Measurements from ENCODE around the gene EIF2B5.
"Not testable (repeated sequence)": the region's sequence is repeated elsewhere in the genome, so short reads cannot be mapped to it uniquely, and the experiment has no call there.

EIF2B5 gene

GRCh38 chr3:184135149-184135910 lies at the start of gene EIF2B5:
TSS of gene EIF2B5 (plus strand) at chr3:184135358. CDS start at chr3:184135386, 28 bp downstream.
- DNase-seq = peak; percentile 88

- DNase-seq = no peak
Measured at GRCh38 chr3:184085389-184085852, 49.7 kb upstream of the EIF2B5 start.

- no peak for DNase-seq
Measured at GRCh38 chr3:184092199-184092598, 43.0 kb upstream of the EIF2B5 start.

- no peak for DNase-seq
Measured at GRCh38 chr3:184096811-184097383, 38.3 kb upstream of the EIF2B5 start, which contains the start of gene HTR3E. TSS of gene HTR3E (plus strand) at chr3:184097064. CDS start at chr3:184097530, 466 bp downstream.

- DNase-seq = no peak
Measured at GRCh38 chr3:184097556-184097955, 37.6 kb upstream of the EIF2B5 start.

DNA sequence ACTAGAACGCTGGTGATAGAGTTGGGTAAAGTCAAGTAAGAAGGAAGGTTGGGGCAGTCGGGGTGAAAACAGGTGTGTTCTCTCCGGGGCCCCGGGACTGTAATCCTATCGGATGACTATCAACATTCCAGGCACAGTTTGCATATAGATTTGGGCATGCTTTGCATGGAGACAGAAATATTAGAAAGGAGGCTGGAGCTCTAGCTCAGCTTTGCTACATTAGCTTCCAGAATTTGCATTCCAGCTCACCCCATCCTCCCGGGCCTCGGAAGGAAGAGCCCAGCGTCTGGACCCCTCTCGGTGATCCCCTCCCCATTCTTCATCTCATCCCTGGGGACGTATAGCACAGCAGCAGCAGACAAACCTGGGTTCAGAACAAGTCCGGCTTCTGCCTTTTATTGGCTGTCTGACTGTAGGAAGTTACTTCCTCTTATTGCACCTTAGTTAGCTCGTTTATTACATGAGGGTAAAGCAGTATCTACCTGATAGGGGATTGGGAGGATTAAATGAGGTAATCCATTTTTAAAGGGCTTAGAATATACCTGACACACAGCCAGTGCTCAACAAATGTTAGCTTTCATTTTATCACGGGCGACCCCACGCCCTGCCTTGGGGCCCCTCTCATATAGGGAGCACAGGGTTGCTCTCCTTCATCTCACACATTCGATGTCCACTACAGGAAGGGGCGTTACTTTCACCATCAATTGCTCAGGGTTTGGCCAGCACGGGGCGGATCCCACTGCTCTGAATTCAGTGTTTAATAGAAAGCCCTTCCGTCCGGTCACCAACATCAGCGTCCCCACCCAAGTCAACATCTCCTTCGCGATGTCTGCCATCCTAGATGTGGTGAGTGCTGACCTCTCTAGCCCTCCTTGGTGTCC lies 35.1 kb upstream of the EIF2B5 start:
- DNase-seq = no peak

GRCh38 chr3:184110316-184110725 lies 24.8 kb upstream of the EIF2B5 start:
- no peak for DNase-seq

GRCh38 chr3:184116017-184116416 lies 19.1 kb upstream of the EIF2B5 start:
- DNase-seq = no peak

GRCh38 chr3:184117636-184118035 lies 17.5 kb upstream of the EIF2B5 start:
- no peak for DNase-seq

DNA sequence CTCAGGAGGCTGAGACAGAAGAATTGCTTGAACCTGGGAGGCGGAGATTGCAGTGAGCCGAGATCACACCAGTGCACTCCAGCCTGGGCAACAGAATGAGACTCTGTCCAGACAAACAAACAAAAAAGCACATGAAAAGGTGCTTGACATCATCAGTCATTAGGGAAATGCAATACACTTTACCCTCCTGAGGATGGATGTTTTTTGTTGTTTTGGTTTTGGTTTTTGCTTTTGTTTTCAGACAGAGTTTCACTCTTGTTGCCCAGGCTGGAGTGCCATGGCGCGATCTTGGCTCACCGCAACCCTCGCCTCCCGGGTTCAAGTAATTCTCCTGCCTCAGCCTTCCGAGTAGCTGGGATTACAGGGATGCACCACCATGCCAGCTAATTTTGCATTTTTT lies 14.1 kb upstream of the EIF2B5 start:
- not testable (repeated sequence) for DNase-seq

DNA sequence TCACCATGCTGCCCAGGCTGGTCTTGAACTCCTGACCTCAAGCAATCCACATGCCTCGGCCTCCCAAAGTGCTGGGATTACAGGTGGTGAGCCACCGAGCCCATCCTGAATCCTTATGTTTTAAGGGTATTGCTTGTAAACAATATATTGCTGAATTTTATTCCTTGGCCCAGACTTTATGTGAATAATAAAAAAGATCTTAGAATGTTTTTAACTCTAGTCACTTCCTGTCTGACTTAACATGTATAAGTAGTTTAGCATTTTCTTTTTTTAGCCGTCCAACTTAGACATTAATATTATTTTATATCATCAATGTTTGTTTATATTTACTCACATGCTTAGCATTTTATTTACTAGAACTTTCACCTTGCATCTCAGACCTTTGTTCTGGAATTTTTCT lies 9.2 kb upstream of the EIF2B5 start:
- no peak for DNase-seq

DNA sequence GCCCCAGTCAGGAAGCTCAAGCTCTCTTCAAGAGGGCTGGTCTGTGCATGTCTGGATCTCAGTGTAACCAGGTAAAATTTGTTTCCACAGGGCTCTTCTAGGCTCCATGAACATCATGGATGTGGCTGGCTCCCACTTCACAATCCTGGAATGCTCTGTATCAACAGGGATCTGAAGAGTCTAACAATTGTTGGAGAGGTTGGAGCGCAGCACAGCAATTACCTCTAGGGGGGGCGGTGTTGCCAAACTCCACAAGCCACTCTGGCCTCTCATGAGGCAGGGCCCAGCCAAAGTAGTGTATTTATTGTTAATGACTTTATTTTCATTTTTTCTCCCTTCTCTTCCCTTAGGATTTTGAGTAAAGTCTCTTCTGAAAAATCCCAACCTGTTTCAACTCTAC lies 6.1 kb upstream of the EIF2B5 start:
- DNase-seq = no peak

DNA sequence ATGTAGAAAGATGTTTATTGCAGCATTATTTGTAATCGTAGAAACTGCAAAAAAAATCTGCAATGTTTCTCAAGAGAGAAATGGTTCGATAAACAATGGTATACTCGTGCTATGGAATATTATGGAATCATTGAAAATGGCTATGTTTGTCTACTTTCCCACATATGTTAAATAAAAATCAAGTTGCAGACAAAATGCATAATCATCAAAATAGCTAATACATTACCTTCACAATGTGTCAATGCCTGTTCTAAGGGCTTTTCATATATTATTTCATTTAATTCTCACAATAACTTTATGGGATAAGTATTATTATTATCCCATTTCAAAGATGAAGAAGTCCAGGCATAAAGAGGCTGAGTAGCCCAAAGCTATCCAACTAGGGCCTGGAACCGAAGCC lies 2.2 kb upstream of the EIF2B5 start:
- no peak for DNase-seq

DNA sequence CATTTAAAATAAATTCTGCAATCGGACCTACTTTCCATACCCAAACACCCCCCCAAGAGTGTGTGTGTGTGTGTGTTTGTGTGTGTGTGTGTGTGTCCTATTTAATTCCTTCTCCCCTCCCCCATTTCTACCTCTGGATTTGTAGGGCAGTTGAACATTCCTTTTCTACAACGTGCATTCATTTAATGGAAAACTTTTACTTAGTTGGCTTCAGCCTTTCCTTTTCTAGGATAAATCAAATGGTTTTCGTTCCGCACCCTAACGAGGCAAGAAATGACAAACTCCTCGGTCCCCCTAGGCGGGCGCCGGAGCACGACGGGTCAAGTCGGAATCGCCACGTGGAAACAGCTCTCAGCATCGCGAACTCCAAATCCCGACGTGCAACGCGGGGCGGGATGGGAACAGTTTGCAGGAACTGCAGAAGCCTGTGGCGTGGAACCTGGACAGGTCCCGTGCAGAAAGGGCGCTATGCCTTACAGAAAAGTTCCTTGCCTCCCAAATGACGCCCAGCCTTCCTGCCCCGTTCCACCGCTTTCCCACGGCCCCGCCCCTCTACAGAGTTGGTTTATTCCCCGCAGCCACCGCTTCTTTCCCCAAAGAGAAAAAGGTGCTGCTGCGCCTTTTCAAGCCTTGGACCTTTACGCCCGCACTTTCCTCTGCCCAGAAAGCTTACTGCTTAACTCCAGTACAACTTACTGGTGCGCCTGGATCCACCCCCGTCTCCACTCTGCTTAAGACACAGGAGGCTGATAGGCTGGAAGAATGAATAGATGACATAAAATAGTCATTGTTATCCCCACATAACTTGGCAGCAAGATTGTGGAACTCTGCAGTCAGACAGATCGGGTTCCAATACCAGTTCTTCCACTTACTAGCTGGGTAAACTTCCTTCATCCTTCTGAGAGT lies 1.1 kb upstream of the EIF2B5 start:
- DNase-seq = peak; percentile 63

DNA sequence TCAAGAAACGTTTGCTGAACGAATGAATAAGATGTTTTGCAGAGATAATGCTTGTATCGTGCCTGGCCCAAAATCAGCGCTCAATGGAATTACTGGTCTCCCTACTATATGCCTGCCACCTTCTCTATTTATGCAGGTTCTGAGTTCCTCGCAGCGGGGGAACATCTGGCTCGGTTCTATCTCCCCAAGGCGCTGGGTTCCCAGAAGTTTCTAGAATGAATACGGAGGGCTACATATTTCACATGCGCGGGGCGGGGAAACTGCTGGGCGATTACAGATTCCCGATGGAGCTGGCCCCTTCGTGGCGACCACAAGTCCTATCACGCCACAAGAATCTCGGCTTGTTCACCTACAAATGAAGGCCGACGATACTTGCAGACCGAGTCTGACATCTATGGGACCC lies 411 bp upstream of the EIF2B5 start:
- no peak for DNase-seq

DNA sequence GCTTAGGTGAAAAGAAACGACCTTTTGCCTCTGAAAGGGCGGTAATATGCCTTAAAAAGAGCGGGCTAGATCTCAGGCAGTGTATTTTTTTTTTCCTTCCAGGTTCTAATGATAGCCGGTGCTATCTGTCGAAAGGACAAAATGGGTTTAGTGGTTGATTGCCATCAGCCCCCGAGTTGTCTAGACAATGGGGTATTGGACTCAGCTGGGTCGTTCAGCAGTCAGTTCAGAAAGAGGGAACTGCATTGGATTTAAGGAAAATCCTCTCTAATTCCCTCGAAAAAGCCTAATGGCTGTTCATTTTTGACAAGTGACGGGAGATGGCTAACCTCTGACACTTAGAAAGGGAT lies 728 bp downstream of the EIF2B5 start:
- DNase-seq = no peak

GRCh38 chr3:184140436-184140835 lies 5.3 kb downstream of the EIF2B5 start:
- DNase-seq = no peak

- no peak for DNase-seq
Measured at GRCh38 chr3:184142199-184142598, 7.0 kb downstream of the EIF2B5 start.

- no peak for DNase-seq
Measured at GRCh38 chr3:184143327-184143726, 8.2 kb downstream of the EIF2B5 start.

- DNase-seq = no peak
Measured at GRCh38 chr3:184144505-184144904, 9.3 kb downstream of the EIF2B5 start.

GRCh38 chr3:184145111-184145524 lies 10.0 kb downstream of the EIF2B5 start:
- DNase-seq = no peak

DNA sequence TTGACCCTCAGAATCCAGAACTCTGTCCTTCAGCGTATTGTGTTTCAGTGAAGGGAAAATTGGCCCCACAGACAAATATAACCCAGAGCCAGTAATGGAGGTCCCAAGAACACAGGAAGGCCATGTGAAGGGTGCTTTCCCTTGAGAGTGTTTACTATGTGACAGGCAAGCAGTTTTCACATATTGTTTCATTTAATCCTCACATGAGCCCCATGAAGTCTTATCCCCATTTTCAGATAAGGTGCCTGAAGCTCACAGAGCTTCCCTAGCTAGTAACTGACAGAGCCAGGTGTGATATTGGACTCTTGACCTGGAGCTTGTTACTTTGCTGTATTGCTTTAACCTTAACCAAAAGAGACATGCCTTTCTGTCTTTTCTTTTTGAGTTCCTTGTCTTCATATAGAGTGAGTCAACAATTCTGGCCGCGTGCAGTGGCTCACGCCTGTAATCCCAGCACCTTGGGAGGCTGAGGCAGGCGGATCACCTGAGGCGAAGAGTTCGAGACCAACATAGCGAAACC lies 10.7 kb downstream of the EIF2B5 start:
- DNase-seq = no peak
